Measurements from ENCODE around the gene RAB29.
A peak's percentile ranks its signal among the peaks of the same experiment; 100 is the strongest.
"Not testable (repeated sequence)": the region's sequence is repeated elsewhere in the genome, so short reads cannot be mapped to it uniquely, and the experiment has no call there.

RAB29 gene

DNA sequence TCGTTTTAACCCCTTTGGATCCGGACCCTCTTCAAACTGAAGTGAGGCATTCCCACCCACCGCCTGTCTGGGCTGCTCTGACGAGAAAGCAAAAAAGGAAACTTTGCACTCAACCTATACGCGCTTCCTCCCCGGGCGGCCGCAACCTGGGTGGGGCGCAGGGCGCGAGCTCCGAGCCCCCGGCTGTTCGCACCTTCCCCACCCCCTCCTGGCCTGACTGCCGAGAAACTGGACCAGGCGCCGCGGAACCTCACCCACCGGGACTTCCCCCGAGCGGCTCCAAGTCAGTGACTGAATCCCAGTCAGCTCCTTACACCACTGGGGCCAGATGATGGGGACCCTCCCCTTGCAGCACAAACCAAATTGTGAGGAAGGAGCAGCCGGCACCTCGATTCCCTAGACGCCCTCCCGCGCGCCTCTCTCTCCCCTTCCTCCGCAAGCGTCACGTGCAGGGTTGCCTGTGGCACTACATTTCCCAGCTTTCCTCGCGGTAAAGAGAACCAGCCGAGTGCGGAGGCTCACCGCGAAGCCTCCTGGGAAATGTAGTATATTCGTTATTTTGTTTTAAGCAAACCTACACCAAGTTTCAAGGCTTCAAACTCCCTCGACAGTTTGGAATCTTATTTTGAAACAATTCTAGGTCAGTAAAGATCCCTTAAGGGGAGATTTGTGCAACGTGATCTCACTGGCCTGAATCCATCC, at the start of gene RAB29:
Gene RAB29 (minus strand): TSS at position 468 of the 702 bp plus-strand sequence. CDS start 526 bp downstream, outside the sequence.
- peak; percentile 68 for DNase-seq (ENCODE audit: low read depth, low spot score)

- DNase-seq (ENCODE audit: low read depth, low spot score) = no peak
Measured at GRCh38 chr1:205824180-205824579, 48.9 kb upstream of the RAB29 start.

- DNase-seq (ENCODE audit: low read depth, low spot score) = not testable (repeated sequence)
Measured at GRCh38 chr1:205823260-205823659, 48.0 kb upstream of the RAB29 start.

DNA sequence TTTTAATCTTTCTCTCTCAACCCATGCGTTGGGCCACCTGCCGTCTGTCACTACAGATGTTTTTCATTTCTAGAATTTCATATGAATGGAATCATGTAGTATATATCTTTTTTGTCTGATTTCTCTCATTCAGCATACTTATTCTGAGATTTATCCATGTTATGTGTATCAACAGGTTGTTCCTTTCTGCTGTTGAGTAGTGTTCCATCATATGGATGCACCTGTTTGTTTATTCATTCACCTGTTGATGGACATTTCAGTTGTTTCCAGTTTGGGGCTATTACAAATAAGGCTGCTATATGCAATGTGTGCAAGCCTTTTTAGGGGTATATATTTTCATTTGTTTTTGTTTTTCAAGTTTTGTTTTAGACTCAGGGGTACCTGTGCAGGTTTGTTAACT, 47.1 kb upstream of the RAB29 start:
- no peak for DNase-seq (ENCODE audit: low read depth, low spot score)

GRCh38 chr1:205817988-205818387, 42.7 kb upstream of the RAB29 start:
- no peak for DNase-seq (ENCODE audit: low read depth, low spot score)

- DNase-seq (ENCODE audit: low read depth, low spot score) = no peak
Measured at GRCh38 chr1:205817364-205817763, 42.1 kb upstream of the RAB29 start.

GRCh38 chr1:205813755-205814058, 38.4 kb upstream of the RAB29 start:
- no peak for DNase-seq (ENCODE audit: low read depth, low spot score)

- peak; percentile 84 for DNase-seq (ENCODE audit: low read depth, low spot score)
Measured at GRCh38 chr1:205812878-205813754, 37.8 kb upstream of the RAB29 start, which contains the start of gene SLC41A1. Gene SLC41A1, minus strand, starts transcription at chr1:205813198. Its CDS starts 2,757 bp downstream, at chr1:205810441.

- DNase-seq (ENCODE audit: low read depth, low spot score) = no peak
Measured at GRCh38 chr1:205812271-205812877, 37.1 kb upstream of the RAB29 start.

- no peak for DNase-seq (ENCODE audit: low read depth, low spot score)
Measured at GRCh38 chr1:205811660-205812059, 36.4 kb upstream of the RAB29 start.

- no peak for DNase-seq (ENCODE audit: low read depth, low spot score)
Measured at GRCh38 chr1:205810448-205811157, 35.3 kb upstream of the RAB29 start.

DNA sequence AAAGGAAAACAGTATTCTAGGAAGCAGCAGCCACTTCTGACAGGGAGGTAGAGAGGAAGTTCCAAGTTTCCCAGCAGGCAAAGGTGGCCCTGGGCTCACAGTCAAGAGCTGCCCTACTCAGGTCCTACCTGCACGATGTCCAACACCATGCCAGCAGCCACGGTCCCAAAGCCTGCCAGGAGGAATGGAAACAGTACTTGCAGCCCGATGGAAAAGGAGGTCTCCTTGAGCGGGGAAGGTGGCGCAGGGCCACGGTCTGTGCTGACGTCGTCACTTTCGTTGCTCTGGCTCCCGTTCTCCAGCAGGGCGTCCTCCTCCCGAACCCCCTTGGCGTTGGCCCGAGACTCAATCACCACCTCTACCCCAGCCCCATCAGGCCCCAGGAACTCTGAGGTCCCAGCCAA, 34.7 kb upstream of the RAB29 start:
- DNase-seq (ENCODE audit: low read depth, low spot score) = no peak

- DNase-seq (ENCODE audit: low read depth, low spot score) = no peak
Measured at GRCh38 chr1:205809469-205809868, 34.2 kb upstream of the RAB29 start.

DNA sequence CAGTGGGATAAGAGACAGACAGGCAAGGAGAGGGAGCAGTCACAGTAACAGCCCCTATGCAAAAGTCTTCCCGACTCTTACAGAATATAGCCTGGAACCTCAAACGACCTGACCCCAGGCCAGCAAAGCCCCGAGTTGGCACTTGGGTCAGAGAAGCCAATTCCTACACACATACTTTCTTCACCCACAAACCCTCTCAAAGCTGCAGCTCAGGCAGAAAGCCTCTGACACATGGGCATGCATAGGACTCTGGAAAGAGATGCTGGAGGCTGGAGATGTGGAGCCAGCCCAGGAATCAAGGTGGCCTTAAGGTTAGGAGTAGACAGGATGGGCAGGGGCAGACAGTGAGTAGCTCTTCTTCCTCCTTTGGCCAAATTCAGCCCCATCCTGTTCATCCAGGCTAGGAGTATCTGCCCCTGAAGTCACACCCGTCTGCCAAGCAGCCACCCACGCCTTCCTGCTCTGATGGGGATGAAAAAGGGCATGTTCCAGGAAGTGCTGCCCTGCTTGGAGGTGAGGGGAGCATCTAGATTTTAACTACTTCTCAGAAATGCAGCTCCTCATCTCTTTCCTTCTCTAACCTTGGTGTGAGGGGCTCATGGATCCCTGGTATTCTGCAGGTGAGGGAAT, 29.9 kb upstream of the RAB29 start:
- no peak for DNase-seq (ENCODE audit: low read depth, low spot score)

DNA sequence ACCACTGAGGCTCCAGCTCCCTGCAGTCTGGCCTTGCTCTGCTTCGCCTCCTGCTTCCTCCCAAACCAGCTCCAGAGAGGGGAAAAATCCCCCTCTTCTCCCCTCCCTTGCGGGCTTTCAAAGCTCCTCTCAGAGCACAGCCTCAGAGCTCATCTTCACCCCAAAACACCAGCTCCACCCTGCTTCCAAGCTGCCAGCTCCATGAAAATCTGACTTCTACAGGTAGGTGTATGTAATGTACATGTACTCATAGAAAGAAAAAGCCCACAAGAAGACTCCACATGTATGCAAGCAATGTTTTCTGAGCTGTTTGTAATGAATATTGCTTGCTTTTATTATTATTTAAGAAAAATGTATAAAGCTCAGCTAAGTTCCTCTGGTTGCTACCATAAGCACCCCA, 29.3 kb upstream of the RAB29 start:
- no peak for DNase-seq (ENCODE audit: low read depth, low spot score)

- no peak for DNase-seq (ENCODE audit: low read depth, low spot score)
Measured at GRCh38 chr1:205803986-205804385, 28.7 kb upstream of the RAB29 start.

GRCh38 chr1:205802060-205802459, 26.8 kb upstream of the RAB29 start:
- no peak for DNase-seq (ENCODE audit: low read depth, low spot score)

GRCh38 chr1:205800981-205801703, 25.9 kb upstream of the RAB29 start:
- DNase-seq (ENCODE audit: low read depth, low spot score) = no peak

GRCh38 chr1:205800427-205800826, 25.1 kb upstream of the RAB29 start:
- no peak for DNase-seq (ENCODE audit: low read depth, low spot score)

DNA sequence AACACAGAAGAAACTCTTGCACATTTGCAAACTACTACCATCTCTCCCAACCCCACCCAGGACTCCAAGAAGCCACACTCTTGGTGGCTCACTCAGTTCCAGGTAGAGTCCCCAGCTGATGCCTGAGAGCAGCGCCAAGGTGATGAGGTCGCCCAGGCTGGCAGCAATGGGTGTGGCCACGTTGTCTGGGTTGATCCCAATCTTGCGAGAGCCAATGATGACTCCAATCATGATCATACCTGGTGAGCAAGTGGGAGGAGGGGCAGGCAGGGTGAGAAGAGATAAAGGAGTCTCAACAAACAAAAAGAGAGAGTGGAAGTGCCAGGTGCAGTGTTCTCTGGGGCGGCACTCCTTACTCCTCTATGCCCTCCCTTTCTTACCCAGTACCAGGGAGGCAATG, 23.3 kb upstream of the RAB29 start:
- no peak for DNase-seq (ENCODE audit: low read depth, low spot score)

DNA sequence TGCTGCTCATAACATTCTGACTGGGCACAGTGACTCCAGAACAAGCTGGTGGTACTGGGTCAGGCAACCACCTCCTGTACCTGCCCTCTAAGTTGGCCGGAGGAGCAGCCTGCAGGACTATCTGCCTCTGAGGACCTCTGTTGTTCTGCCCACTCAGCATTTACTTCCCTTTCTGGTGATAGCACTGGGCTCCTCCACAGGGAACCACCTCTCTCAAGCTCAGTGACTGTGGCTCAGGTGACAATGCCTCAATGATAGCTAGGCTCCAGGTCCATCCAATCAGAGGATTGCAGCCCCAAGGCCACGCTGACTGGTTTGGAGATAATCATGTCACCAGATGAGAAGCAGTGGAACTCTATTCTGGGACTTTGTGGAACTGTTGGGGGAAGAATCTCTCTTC, 21.9 kb upstream of the RAB29 start:
- no peak for DNase-seq (ENCODE audit: low read depth, low spot score)
